ENCODE data around the gene SEC31A.

GRCh38 chr4:82779032-82779431, 111.9 kb downstream of the SEC31A start:
- no peak for TF ChIP-seq EZH2 (IDR thresholded peaks at IDR 0.05; ENCODE audit: borderline replicate concordance, low read length)
- no peak for TF ChIP-seq CTCF (IDR thresholded peaks at IDR 0.05; ENCODE audit: low read length)

Data from OCI-LY1 (cell line).